HAP-1 (cell line): ENCODE data around the gene CUL2.
"Not testable (repeated sequence)": the region's sequence is repeated elsewhere in the genome, so short reads cannot be mapped to it uniquely, and the experiment has no call there.

Source experiments
- DNase-seq, 2 experiments: peaks; one replicate each; pipeline ENCODE4 v3.0.0-alpha.2; 2016 to 2020; ENCODE audit warnings: low spot score in 2 of 2
- H3K27me3 ChIP-seq: fragments of 250-450 bp; sonication (Bioruptor Pico); 2 replicates; pipeline ENCODE4 v1.5.1; 2020; ENCODE audit warnings: low read depth, mild to moderate bottlenecking, moderate library complexity
- H3K36me3 ChIP-seq: fragments of 250-450 bp; sonication (Bioruptor Pico); replicated peaks from 2 replicates; pipeline ENCODE4 v1.5.1; 2020; ENCODE audit warnings: mild to moderate bottlenecking
- H3K4me1 ChIP-seq: fragments of 250-450 bp; sonication (Bioruptor Pico); 2 replicates; pipeline ENCODE4 v1.5.1; 2020; ENCODE audit warnings: mild to moderate bottlenecking
- H3K4me3 ChIP-seq: fragments of 250-450 bp; sonication (Bioruptor Pico); 2 replicates; pipeline ENCODE4 v1.5.1; 2020; ENCODE audit warnings: mild to moderate bottlenecking, moderate library complexity
- H3K9me3 ChIP-seq: fragments of 250-450 bp; sonication (Bioruptor Pico); 2 replicates; pipeline ENCODE4 v1.5.1; 2020; ENCODE audit warnings: mild to moderate bottlenecking, moderate library complexity
- in situ Hi-C: fragments of 300-500 bp; cut with MboI; formaldehyde crosslinking; loops from 3 replicates; pipeline ENCODE4 v1.14.3; 2020; ENCODE audit warnings: low sequenced_read_pairs, inconsistent platforms, mixed read lengths

The CUL2 gene

DNA sequence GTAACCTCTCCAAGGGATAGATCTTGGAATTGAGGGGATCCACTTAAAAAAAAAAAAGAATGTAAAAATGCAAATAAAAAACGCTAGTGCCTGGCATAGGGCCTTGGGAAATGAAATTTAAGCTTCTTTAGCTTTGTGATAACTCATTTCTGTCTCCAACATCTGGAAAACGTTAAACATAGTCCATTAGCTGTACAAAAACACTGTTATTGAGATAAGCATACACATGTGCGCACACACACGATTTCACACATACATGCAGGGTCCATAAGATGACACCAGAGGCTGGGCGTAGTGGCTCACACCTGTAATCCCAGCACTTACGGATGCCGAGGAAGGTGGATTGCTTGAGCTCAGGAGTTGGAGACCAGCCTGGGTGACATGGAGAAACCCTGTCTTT lies 13.7 kb upstream of the CUL2 start:
- DNase-seq, result no peak
- in situ Hi-C loops, result no loop called here
- no peak overlapping the region for H3K4me3 ChIP-seq
- no peaks in the 10 kb centered on the region for H3K27me3 ChIP-seq
- H3K9me3 ChIP-seq, result no peaks in the 10 kb centered on the region
- H3K4me1 ChIP-seq, result no peaks in the 10 kb centered on the region
- H3K36me3 ChIP-seq, result no peaks in the 10 kb centered on the region

DNA sequence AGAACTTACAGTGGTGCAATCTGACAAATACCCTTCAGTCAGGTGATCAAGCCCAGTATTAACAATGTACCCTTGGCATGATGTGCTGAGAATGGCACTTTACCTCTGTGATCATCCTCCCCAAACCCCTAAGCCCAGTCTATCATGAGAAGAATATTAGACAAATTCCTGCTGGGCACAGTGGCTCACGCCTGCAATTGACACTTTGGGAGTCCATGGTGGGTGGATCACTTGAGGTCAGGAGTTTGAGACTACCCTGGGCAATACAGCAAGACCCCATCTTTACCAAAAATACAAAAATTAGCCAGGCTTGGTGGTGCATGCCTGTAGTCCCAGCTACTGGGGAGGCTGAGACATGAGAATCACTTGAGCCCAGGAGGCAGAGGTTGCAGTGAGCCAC lies 7.4 kb upstream of the CUL2 start:
- no peak for DNase-seq
- 0 out of 2 replicates have a peak, but pooled peaks cover 3% of the 10 kb centered on the region for H3K27me3 ChIP-seq
- H3K4me1 ChIP-seq, result no peaks in the 10 kb centered on the region
- H3K9me3 ChIP-seq, result no peaks in the 10 kb centered on the region
- H3K4me3 ChIP-seq, result no peak overlapping the region
- in situ Hi-C loops, result no loop called here
- H3K36me3 ChIP-seq, result no peaks in the 10 kb centered on the region

GRCh38 chr10:35096312-35096711 lies 6.2 kb upstream of the CUL2 start:
- H3K4me1 ChIP-seq, result no peaks in the 10 kb centered on the region
- no peaks in the 10 kb centered on the region for H3K36me3 ChIP-seq
- H3K4me3 ChIP-seq, result no peak overlapping the region
- no peak for DNase-seq
- H3K27me3 ChIP-seq, result 0 out of 2 replicates have a peak, but pooled peaks cover 3% of the 10 kb centered on the region
- in situ Hi-C loops, result no loop called here
- H3K9me3 ChIP-seq, result no peaks in the 10 kb centered on the region

DNA sequence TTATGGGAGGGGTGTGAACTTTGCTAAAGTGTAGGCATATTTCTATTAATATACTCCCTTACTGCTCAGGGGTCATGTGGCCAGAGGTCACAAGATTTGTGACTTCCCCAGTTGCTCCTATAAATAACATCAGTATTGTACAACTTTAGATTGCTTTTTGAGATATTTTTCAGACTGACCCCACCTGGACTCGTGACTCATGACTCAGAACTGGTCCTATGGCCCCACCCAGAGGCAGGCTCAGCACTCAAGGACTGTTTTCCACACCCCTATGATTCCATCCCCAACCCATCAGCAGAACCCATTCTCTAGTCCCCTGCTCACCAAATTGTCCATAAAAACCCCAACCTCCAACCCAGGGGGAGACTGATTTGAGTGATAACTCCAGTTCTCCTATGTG lies 2.7 kb upstream of the CUL2 start:
- no peak overlapping the region for H3K4me3 ChIP-seq
- DNase-seq, result no peak
- in situ Hi-C loops, result no loop called here
- peaks cover 3% of the 10 kb centered on the region; the same call in 1 of the 2 replicates for H3K4me1 ChIP-seq
- no peaks in the 10 kb centered on the region for H3K9me3 ChIP-seq
- H3K27me3 ChIP-seq, result 0 out of 2 replicates have a peak, but pooled peaks cover under 1% of the 10 kb centered on the region
- no peaks in the 10 kb centered on the region for H3K36me3 ChIP-seq

GRCh38 chr10:35091994-35092790 lies 2.1 kb upstream of the CUL2 start:
- Histone ChIP-seq H3K9me3 (no peaks in the 10 kb centered on the region), H3K4me3 (no peak overlapping the region), H3K27me3 (no peaks in the 10 kb centered on the region), H3K4me1 (peaks cover 3% of the 10 kb centered on the region; the same call in 1 of the 2 replicates), H3K36me3 (no peaks in the 10 kb centered on the region)
- in situ Hi-C loops, result no loop called here
- DNase-seq, result no peak

DNA sequence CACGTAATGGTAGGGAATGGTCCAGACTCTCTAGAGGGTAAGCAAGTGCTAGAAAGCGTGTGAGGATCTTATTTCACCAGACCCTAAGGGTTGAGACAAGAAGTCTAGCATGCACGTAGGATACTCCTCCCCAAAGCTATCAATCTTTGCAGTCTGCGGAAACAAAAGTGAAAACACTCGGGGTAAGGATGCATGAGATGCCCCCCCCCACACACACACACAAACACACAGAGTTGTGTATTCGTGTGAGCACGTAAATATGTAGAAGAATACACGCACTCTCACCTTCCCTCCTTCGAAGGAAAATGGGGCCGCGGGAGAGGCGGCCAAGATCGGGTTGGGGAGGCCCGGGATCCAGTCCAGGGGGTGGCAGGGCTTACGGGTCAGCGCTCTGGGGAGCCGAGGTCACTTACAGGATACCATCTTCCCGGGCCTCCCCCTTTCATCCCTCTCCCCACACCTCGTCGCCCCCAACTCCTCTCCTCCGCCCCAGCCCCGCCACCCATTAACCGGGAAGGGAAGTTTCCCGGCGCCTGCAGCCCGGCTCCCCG lies 455 bp downstream of the CUL2 start:
- Histone ChIP-seq H3K4me3 (peak overlapping the region; percentile 89), H3K9me3 (no peaks in the 10 kb centered on the region), H3K4me1 (peaks cover 3% of the 10 kb centered on the region; the same call in 1 of the 2 replicates), H3K27me3 (no peaks in the 10 kb centered on the region), H3K36me3 (no peaks in the 10 kb centered on the region)
- in situ Hi-C loops, result no loop called here
- DNase-seq, result peak in 1 of 2 experiments; percentile 7

DNA sequence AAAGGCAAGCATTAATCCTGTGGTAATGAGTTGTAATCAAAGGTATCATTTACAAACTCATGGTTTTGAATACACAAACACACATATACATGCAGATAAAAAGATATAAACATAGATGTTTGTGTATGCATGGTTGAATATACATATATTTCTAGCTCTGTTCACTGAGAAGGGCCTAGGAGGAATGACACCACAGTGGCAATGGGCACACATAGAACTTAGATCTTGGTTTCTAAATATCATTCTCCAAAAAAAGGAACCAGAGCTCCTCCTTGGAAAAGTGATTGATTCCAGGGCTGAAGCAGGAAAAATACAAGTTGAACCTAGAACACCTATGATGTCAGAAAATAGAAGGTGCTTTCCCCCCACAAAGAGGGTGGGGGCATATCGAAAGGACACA lies 6.9 kb downstream of the CUL2 start:
- no peaks in the 10 kb centered on the region for H3K9me3 ChIP-seq
- in situ Hi-C loops, result no loop called here
- no peak overlapping the region for H3K4me3 ChIP-seq
- no peaks in the 10 kb centered on the region for H3K27me3 ChIP-seq
- H3K36me3 ChIP-seq, result no peaks in the 10 kb centered on the region
- no peaks in the 10 kb centered on the region for H3K4me1 ChIP-seq
- DNase-seq, result no peak

GRCh38 chr10:35080261-35080660 lies 9.9 kb downstream of the CUL2 start:
- H3K4me3 ChIP-seq, H3K27me3 ChIP-seq, H3K9me3 ChIP-seq, H3K4me1 ChIP-seq, H3K36me3 ChIP-seq, in situ Hi-C loops, DNase-seq: not testable (repeated sequence)

DNA sequence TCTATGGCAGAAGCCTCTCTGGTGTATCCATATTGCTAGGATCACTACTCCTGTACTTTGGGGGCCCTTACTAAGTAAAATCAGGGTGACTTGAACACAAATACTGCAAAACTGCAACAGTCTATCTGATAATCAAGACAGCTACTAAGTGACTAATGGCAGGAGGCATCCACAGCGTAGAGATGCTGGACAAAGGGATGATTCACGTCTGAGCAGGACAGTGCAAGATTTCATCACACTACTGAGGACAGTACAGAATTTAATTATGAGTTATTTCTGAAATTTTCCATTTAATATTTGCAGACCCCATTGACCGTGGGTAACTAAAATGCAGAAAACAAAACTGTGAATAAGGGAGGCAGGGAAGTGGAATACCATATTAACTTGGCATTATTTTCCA lies 10.4 kb downstream of the CUL2 start:
- no peak for DNase-seq
- no peaks in the 10 kb centered on the region for H3K4me1 ChIP-seq
- in situ Hi-C loops, result no loop called here

DNA sequence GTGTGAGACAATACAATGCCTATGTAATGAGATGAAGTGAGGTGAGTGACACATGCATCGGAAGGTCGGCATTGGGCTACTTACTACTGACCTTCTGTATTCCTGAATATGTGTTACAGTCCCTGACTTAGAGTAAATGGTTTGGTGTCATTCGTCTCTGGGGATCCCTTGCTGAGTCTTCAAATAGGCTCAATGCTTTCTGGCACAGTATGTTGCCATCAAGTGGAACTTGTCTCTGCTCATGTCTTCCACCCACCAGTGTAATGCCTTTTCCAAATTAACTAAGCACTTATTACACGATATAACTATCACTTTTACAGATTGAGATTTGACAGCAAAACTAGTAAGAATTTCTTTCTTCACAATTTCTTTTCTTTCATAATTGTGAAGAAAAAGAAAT lies 10.9 kb downstream of the CUL2 start:
- DNase-seq, result no peak
- Histone ChIP-seq H3K4me1 (no peaks in the 10 kb centered on the region), H3K36me3 (no peaks in the 10 kb centered on the region), H3K27me3 (no peaks in the 10 kb centered on the region), H3K4me3 (no peak overlapping the region), H3K9me3 (no peaks in the 10 kb centered on the region)
- in situ Hi-C loops, result no loop called here

More for the DNA sequence above, 10.4 kb downstream of the CUL2 start:
- Histone ChIP-seq H3K4me3 (no peak overlapping the region), H3K36me3 (no peaks in the 10 kb centered on the region), H3K9me3 (no peaks in the 10 kb centered on the region), H3K27me3 (no peaks in the 10 kb centered on the region)

DNA sequence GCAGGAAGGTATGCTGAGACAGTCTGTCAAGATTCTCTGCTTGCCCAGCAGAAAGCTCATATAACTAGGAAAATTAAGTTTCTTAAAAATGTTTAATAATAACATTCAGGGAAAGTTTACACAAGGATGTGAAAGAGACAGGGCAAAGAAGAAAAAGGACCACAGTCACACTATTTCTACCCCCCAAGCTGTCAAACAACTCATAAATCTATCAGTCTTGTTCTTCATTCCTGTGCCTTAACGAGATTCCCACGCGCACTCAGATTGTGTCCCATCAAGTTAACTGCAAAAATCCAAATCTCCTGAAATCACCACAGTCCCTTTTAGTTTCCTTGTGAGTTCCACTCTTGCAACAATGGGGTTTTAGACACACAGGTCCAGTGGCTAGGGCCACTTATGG lies 14.9 kb downstream of the CUL2 start:
- Histone ChIP-seq H3K4me3 (no peak overlapping the region), H3K27me3 (no peaks in the 10 kb centered on the region), H3K9me3 (no peaks in the 10 kb centered on the region), H3K36me3 (no peaks in the 10 kb centered on the region; the same call in 1 of the 2 replicates), H3K4me1 (no peaks in the 10 kb centered on the region)
- in situ Hi-C loops, result no loop called here
- no peak for DNase-seq

- in situ Hi-C loops, result no loop called here
- Histone ChIP-seq H3K36me3 (no peaks in the 10 kb centered on the region; the same call in none of the 2 replicates), H3K9me3 (no peaks in the 10 kb centered on the region), H3K4me1 (no peaks in the 10 kb centered on the region), H3K4me3 (no peak overlapping the region), H3K27me3 (no peaks in the 10 kb centered on the region)
- DNase-seq, result no peak
Observed at GRCh38 chr10:35074266-35074665, 15.9 kb downstream of the CUL2 start.

DNA sequence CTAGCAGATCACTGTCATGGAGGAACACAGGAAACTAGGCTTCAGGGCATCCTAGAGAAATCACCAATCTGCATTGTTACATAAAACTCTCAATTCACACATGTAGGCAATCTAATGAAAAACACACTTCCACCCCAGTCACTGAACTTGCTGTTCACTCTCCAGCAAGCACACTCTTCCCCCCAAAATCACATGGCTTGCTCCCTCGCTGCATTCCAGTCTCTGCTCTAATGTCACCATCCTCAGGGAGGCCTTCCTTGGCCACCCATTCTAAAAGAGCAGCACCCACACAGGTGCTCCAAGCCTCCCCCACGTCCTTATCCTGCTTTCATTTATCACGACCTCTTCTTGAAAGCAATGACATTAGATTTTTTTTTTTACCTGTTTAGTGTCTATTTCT lies 19.6 kb downstream of the CUL2 start:
- Histone ChIP-seq H3K27me3 (no peaks in the 10 kb centered on the region), H3K9me3 (no peaks in the 10 kb centered on the region), H3K4me3 (no peak overlapping the region), H3K4me1 (no peaks in the 10 kb centered on the region), H3K36me3 (peaks cover 10% of the 10 kb centered on the region)
- in situ Hi-C loops, result no loop called here
- no peak for DNase-seq

DNA sequence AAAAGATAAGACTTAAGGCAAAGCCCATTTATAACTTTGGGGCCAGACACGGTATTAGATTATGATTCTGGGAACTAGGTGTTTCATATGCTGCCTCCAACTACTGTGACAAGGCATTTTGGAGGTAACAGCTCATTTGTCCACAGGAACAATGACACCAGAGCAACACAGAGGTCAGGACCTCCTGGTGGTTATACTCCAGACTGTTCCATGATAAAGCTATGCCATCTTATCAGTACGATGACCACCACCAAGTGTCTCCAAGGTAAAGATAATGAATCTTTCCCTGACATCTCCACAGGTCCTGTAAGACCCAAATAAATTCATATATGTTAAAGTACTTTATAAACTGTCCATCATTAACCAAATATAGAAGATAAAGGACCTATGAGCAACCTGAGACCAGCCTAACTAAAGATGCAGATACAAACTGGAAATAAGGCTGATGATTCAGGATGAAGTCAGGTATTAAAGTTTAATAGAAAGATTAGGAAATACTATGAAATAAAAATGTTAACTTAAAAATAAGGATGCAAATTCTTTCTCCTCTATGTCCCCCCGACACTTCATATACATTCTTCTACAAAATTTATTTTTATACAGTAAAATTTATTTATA lies 26.2 kb downstream of the CUL2 start:
- no peak overlapping the region for H3K4me3 ChIP-seq
- in situ Hi-C loops, result no loop called here
- peaks cover 24% of the 10 kb centered on the region for H3K36me3 ChIP-seq
- H3K27me3 ChIP-seq, result no peaks in the 10 kb centered on the region
- DNase-seq, result no peak
- peaks cover 2% of the 10 kb centered on the region; the same call in 1 of the 2 replicates for H3K4me1 ChIP-seq
- no peaks in the 10 kb centered on the region for H3K9me3 ChIP-seq
